SK-N-SH treated with all-trans-retinoic acid at 6 μM for 48 hours (cell line): Measurements from ENCODE around the gene ERI3.
A peak's percentile ranks its signal among the peaks of the same experiment; 100 is the strongest.

Experiments
- ATAC-seq: fragments of 200-7000 bp; cut with Tn5 transposase; 3 replicates; pipeline ENCODE4 v1.9.1; 2020; ENCODE audit warnings: mild to moderate bottlenecking, moderate library complexity
- ARNTL ChIP-seq: fragments of 450-650 bp; formaldehyde crosslinking; IDR thresholded peaks from 2 replicates; pipeline ENCODE4 v1.5.0; 2020; ENCODE audit warnings: low read depth, mild to moderate bottlenecking, moderate library complexity, borderline replicate concordance
- CSRNP3 ChIP-seq: fragments of 250-450 bp; sonication (Bioruptor Pico); IDR thresholded peaks from 2 replicates; pipeline ENCODE4 v1.5.1; 2021; ENCODE audit warnings: mild to moderate bottlenecking, moderate library complexity
- ISL1 ChIP-seq: fragments of 250-450 bp; sonication (Bioruptor Pico); IDR thresholded peaks from 2 replicates; pipeline ENCODE4 v2.1.2; 2022; ENCODE audit warnings: mild to moderate bottlenecking, moderate library complexity
- OSR1 ChIP-seq: fragments of 250-450 bp; sonication (Bioruptor Pico); IDR thresholded peaks from 2 replicates; pipeline ENCODE4 v1.8.0; 2022; ENCODE audit warnings: moderate library complexity, mild to moderate bottlenecking, inconsistent platforms
- PPARA ChIP-seq: fragments of 250-450 bp; sonication (Bioruptor Pico); IDR thresholded peaks from 2 replicates; pipeline ENCODE4 v1.5.0; 2020; ENCODE audit warnings: mild to moderate bottlenecking, borderline replicate concordance
- RARB ChIP-seq: fragments of 250-450 bp; sonication (Bioruptor Pico); IDR thresholded peaks from 2 replicates; pipeline ENCODE4 v1.8.0; 2021; ENCODE audit warnings: mild to moderate bottlenecking, moderate library complexity
- SNAI2 ChIP-seq: fragments of 250-450 bp; sonication (Bioruptor Pico); IDR thresholded peaks from 2 replicates; pipeline ENCODE4 v1.5.0; 2020; ENCODE audit warnings: mild to moderate bottlenecking, moderate library complexity
- TCF4 ChIP-seq: fragments of 250-450 bp; sonication (Bioruptor Pico); IDR thresholded peaks from 2 replicates; pipeline ENCODE4 v1.8.0; 2021; ENCODE audit warnings: mild to moderate bottlenecking, moderate library complexity, borderline replicate concordance
- TOX ChIP-seq: fragments of 250-450 bp; sonication (Bioruptor Pico); IDR thresholded peaks from 2 replicates; pipeline ENCODE4 v1.8.0; 2021; ENCODE audit warnings: mild to moderate bottlenecking, moderate library complexity, borderline replicate concordance
- TSHZ2 ChIP-seq: fragments of 250-450 bp; sonication (Bioruptor Pico); IDR thresholded peaks from 2 replicates; pipeline ENCODE4 v1.5.0; 2020; ENCODE audit warnings: mild to moderate bottlenecking, moderate library complexity
- ZC3H10 ChIP-seq: fragments of 250-450 bp; sonication (Bioruptor Pico); IDR thresholded peaks from 2 replicates; pipeline ENCODE4 v1.5.1; 2021; ENCODE audit warnings: mild to moderate bottlenecking, moderate library complexity
- ZNF565 ChIP-seq: fragments of 450-650 bp; formaldehyde crosslinking; conservative IDR thresholded peaks from 2 replicates; pipeline ENCODE4 v1.5.0; 2020; ENCODE audit warnings: low read depth, mild to moderate bottlenecking, moderate library complexity
- ZNF8 ChIP-seq: fragments of 450-650 bp; formaldehyde crosslinking; IDR thresholded peaks from 2 replicates; pipeline ENCODE4 v1.5.0; 2020; ENCODE audit warnings: mild to moderate bottlenecking, moderate library complexity
- TF ChIP-seq, protein P1 (sequence below): fragments of 250-450 bp; sonication (Bioruptor Pico); IDR thresholded peaks from 2 replicates; pipeline ENCODE4 v1.8.0; 2021; ENCODE audit warnings: low read depth, mild to moderate bottlenecking, moderate library complexity, borderline replicate concordance

The ERI3 gene

GRCh38 chr1:44326821-44327465 lies 28.1 kb downstream of the ERI3 start (continued):
- no peak for TF ChIP-seq TSHZ2 (CRISPR knock-in tag)
- TF ChIP-seq, all 23 proteins: peak for 0

DNA sequence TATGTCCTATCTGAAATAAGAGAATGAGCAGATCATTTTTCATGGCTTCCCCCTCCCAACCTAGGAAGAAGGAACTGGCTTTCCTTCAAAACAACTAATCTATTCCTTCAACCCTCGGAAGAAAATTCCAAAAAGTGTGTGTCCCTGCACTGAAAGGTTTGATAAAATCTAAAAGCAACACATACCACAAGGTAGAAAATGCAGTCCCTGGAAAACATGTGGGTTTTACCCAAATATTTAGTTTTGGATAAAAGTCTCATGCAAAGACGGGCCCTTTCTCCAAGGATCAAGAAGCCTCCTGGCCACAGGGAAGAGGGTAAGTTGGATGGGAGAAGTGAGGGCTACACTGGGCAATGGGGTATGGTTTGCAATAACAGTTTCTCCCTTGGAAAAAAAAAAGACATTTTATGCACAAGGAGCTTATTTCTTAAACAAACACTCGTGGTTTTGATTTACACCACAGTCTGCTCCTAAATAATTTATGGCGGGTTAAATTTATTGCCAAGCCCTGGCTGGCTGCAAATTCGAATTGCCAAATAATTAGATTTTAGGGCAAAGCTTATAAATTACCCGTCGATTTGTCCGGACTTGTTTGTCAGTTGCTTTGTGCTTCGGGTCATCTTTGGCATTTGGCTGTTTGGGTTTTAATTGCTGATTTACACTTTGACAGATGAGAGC lies 28.9 kb downstream of the ERI3 start:
- TF ChIP-seq ISL1 (CRISPR knock-in tag) (peak; percentile 72), ZNF8 (CRISPR knock-in tag) (no peak), ZC3H10 (CRISPR knock-in tag) (peak; percentile 57; the same call in 1 of the 2 replicates)
- ATAC-seq = no peak

GRCh38 chr1:44323947-44324346 lies 31.1 kb downstream of the ERI3 start:
- ATAC-seq = no peak
- no peak for TF ChIP-seq PPARA
- no peak for TF ChIP-seq TCF4 (CRISPR knock-in tag)
- TF ChIP-seq RARB (CRISPR knock-in tag) = no peak
- TF ChIP-seq CSRNP3 = no peak
- TF ChIP-seq, protein P1, sequence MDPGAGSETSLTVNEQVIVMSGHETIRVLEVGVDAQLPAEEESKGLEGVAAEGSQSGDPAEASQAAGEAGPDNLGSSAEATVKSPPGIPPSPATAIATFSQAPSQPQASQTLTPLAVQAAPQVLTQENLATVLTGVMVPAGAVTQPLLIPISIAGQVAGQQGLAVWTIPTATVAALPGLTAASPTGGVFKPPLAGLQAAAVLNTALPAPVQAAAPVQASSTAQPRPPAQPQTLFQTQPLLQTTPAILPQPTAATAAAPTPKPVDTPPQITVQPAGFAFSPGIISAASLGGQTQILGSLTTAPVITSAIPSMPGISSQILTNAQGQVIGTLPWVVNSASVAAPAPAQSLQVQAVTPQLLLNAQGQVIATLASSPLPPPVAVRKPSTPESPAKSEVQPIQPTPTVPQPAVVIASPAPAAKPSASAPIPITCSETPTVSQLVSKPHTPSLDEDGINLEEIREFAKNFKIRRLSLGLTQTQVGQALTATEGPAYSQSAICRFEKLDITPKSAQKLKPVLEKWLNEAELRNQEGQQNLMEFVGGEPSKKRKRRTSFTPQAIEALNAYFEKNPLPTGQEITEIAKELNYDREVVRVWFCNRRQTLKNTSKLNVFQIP = no peak
- TF ChIP-seq ISL1 (CRISPR knock-in tag) = no peak
- no peak for TF ChIP-seq TOX (CRISPR knock-in tag)
- no peak for TF ChIP-seq ZNF8 (CRISPR knock-in tag)
- TF ChIP-seq OSR1 (CRISPR knock-in tag) = no peak
- TF ChIP-seq SNAI2 (CRISPR knock-in tag) = no peak
- TF ChIP-seq ARNTL (CRISPR knock-in tag) = no peak
- TF ChIP-seq ZNF565 = no peak
- TF ChIP-seq, all 23 proteins: peak for 0

GRCh38 chr1:44322367-44322766 lies 32.7 kb downstream of the ERI3 start:
- ATAC-seq = no peak

GRCh38 chr1:44321466-44321865 lies 33.6 kb downstream of the ERI3 start:
- no peak for ATAC-seq
- TF ChIP-seq ISL1 (CRISPR knock-in tag) = no peak
- TF ChIP-seq TOX (CRISPR knock-in tag) = no peak
- no peak for TF ChIP-seq TSHZ2 (CRISPR knock-in tag)

More at GRCh38 chr1:44322367-44322766, 32.7 kb downstream of the ERI3 start:
- TF ChIP-seq TOX (CRISPR knock-in tag) (no peak), OSR1 (CRISPR knock-in tag) (no peak)
- TF ChIP-seq, all 23 proteins: peak for 0
